Activated naive CD4-positive, alpha-beta T cell treated with anti-CD3 and anti-CD28 coated beads, Interleukin-2, amount 50 U/mL, for 16 hours (primary cell): ENCODE measurements around the gene ZIM2.

Source experiments
- DNase-seq: peaks from one replicate; pipeline ENCODE4 v3.0.0-alpha.2; 2020

Gene ZIM2

DNA sequence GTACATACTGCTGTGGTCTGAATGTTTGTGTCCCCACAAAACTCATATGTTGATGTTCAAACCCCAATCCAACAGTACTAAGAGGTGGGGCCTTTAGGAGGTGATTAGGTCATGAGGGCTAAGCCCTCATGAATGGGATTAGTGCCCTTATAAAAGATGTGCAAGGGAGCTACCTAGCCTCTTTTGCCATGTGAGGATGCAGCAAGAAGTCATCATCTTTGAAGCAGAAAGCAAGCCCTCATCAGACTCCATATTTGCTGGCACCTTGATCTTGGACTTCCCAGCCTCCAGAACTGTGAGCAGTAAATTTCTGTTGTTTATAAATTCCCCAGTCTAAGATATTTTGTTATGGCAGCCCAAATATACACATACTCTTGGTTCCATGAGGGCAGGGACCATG is 33.9 kb downstream of the ZIM2 start:
- no peak for DNase-seq

DNA sequence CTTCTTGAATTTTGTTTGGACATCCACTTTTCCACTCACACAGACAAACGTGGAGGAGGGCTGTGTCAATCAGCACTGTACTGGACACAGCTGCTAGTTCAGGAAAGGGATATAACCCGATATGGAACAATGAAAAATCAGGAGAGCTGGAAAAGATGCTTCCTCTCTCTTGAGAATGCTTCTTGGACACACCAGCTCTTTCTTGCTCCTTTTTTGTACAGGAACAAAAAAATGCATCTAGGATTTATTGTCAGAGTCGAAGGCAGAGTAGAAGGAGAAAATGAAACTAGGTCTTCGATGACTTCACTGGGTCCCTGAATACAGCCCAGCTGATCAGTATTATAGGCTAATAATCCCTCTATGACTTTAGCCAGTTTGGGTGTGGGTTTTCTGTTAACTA is 62.2 kb downstream of the ZIM2 start:
- no peak for DNase-seq

DNA sequence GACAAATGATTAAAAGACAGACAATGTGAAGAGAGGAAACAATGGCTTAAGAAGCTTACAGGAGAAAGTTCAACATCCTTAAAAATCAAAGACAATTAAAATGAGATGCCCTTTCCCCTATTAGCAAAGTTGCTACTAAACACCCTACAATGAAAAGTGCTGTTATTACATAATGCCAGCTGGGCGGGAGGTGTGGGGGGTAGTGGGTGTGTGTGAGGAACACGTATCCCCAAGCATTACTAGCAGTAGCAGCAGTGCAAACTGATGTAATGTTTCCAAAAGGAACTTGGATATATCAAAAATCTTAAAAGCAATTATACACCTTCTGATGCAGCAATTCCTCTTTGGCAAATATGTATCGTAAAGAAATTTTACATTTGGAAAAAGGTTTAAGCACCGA is 70.9 kb downstream of the ZIM2 start:
- DNase-seq: no peak

DNA sequence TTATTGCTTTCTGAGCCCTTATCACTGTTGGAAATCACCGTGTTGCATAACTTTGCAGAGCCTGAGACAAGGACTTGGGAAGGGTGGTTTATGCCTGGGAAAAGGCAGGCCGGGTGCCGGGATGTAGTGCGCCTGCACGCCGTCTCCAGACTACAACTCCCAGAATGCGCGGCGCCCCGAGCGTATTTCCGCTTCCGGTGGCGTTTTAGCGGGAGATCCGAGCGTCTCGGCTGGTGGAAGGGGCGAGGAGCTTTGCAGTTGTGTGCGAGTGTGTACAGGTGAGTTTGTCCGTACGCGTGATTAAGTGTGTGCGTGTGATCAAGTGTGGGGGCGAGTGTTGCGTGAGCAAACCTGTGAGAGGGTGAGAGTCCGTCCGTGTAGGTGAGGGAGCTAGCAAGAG is 75.4 kb downstream of the ZIM2 start:
- DNase-seq: peak; percentile 19

DNA sequence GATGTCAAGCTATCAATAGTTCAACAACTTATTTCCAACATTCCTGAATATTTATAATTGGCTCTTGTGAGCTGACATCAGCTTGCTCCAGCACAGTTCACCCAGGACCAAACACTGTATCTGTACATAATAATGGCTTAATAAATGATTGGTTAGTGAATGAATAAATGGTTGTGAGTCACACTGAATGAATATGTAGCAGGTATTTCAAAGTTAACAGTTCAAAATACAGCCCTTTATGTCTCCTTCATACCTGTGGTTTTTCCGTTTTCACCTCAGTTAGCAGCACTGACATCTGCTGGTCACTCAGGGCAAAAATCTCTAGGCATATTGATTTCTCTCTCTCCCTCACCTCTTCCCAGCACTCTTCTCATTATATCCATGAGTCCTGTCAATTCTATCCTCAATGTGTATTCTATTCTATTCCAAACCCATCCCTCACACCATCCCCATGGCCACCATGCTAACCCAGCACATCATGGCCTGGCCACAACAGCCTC is 76.3 kb downstream of the ZIM2 start:
- DNase-seq: no peak

DNA sequence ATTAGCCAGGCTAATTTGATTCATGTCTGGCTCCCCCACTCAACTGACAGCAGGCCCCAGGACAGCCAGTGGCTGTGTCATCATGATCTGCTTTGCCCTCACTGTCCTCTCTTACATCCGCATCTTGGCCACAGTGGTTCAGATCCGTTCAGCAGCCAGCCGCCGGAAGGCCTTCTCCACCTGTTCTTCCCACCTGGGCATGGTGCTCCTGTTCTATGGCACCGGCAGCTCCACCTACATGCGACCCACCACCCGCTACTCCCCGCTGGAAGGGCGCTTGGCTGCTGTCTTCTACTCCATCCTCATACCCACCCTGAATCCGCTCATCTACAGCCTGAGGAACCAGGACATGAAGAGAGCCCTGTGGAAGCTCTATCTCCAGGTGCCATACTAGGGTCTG is 79.7 kb downstream of the ZIM2 start:
- no peak for DNase-seq

DNA sequence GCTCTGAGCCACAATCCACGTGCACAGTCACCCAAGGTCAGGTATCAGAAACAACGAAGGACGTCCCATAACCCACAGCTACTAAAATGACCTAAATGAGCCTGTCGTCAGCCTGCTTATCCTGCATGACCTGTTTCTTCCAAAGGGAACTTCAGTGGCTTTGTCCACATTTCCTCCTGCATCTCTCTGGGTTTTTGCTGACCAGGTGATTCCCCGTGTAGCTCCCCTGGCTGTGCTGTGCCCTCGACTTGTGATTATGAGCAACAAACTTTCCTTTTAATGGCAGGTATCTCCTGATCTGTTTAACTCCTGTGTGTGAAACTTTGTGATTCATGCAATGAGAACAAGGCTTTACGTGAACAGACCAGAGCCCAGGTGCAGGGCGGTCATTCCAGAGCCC is 81.0 kb downstream of the ZIM2 start:
- no peak for DNase-seq

DNA sequence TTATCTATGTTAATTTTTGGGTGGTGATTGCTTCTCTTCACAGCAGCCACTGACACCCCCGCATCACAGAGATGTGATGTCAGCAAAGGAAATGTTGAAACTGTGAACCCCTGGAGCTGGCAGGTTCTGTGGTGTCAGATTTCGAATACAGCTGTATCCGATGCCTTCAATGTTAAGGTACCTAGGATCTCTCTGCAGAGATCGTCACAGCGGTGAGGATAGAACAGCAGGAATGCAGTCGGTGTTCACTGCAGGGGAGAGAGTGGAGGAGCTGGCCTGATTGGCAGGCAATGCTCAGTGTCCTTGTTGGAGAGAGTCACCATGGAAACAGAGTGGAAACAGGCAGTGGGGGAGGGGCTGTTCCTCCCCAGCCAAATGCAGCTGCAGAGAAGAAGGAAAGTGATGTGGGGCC is 89.4 kb downstream of the ZIM2 start:
- DNase-seq: no peak

DNA sequence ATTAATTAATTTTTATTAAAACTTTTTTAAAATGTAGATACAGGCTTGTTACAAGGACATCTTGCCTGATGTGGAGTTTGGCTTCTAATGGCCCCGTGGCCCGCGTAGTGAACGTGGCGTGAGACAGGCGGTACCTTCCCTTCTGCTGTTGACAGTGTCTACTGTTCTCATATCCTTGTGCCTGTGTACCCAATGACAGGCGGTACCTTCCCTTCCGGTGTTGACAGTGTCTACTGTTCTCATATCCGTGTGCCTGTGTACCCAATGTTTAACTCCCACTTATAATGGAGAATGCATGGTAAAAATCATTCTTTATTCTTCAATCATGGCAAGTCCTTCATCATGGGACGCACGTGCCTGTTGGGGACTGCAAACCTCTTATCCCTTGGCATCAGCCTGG is 89.9 kb downstream of the ZIM2 start:
- no peak for DNase-seq

DNA sequence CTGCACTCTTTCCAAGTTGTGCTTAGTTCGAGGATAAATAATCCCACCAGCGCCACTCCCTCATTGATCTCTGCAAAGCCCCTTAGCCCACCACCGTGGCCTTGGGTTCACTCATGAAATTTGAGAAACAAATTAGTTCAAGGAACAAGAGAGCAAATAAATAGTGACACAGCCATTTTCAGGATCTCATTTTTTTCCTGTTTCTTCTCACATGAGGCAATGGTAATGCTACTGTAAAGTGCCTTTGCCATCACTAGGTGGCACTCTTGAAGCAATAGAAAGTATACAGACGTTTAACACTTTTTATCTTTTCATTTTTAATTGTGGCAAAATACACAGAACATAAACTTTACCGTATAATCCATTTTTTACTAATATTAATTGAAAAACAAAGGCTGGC is 92.1 kb downstream of the ZIM2 start:
- DNase-seq: no peak

DNA sequence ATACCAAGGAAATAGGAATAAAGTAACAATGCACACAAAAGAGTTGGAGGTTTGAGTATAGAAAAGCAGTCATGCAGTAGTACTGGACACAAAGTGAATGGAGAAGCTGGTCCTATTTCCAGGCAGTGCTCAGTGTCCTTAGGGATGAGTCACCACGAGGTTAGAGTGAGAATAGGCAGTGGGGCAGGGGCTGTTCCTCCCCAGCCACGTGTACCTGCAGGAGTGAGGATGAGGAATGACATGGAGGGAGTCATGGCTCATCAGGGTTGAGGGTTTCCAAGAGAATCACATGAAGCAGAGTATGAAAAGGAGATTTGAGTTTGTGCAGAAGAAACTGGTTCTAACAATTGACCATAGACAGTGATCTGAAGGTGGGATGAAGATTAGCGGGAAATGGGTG is 94.2 kb downstream of the ZIM2 start:
- no peak for DNase-seq

DNA sequence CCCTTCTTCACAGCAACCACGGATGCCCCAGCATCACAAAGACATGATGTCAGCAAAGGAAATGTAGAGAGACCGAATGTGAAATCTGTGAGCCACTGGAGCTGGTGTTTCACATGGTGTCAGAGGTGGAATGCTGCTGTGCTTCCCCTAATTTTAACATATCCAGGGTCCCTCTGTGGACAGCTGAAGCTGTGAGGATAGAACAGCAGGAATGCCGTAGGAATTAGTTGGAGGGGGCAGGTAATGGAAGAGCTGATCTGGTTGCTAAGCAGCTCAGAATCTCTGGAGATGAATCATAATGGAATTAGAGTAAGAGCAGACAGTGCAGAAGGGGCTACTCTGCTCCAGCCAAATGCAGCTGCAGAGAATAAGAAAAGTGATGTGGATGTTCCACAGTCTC is 100.0 kb downstream of the ZIM2 start:
- no peak for DNase-seq

DNA sequence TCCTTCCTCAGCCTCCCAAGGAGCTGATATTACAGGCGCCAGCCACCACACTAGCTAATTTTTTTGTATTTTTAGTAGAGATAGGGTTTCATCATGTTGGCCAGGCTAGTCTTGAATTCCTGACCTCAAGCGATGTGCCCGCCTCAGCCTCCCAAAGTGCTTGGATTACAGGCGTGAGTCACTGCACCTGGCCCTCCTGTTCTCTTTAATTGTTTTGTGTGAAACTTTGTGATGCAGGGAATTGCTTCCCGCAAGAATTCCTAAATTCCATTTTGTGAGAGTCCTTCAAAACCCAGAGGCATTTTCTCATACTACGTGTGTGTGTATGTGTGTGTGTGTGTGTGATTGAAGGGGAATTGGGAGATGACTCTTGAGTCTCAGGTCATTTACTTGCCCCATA is 104.0 kb downstream of the ZIM2 start:
- no peak for DNase-seq

DNA sequence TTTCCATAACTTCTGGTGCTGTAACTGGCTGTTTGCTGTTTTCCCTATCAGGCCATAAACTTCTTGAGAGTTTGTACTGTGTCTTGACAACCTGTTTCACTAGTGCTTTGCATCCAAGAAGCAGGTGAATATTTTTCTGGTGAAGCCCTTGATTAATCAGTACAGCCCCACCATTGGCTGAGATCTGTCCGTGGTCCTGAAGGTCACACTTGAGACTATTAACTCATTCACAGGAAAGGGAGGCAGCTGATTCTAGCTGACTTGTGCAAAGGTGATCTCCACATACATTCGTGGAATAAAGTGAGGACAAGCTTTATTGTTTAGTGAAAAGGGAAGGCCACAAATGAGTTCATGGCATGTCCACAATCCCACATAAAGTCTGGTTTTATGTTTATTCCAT is 107.5 kb downstream of the ZIM2 start:
- DNase-seq: no peak

DNA sequence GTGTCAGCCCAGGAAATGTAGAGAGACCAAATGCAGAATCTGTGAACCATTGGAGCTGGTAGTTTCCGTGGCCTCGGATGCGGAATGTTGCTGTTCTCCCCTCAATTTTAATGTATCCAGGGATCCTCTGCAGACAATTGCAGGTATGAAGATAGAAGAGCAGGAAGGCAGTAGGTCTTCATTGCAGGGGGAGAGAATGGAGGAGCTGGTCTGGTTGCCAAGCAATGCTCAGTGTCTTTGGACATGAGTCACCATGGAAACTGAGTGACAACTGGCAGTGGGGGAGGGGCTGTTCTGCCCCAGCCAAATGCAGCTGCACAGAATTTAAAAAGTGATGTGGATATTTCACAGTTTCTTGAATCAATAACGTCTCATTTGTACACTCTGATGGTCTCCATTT is 112.8 kb downstream of the ZIM2 start:
- DNase-seq: no peak

DNA sequence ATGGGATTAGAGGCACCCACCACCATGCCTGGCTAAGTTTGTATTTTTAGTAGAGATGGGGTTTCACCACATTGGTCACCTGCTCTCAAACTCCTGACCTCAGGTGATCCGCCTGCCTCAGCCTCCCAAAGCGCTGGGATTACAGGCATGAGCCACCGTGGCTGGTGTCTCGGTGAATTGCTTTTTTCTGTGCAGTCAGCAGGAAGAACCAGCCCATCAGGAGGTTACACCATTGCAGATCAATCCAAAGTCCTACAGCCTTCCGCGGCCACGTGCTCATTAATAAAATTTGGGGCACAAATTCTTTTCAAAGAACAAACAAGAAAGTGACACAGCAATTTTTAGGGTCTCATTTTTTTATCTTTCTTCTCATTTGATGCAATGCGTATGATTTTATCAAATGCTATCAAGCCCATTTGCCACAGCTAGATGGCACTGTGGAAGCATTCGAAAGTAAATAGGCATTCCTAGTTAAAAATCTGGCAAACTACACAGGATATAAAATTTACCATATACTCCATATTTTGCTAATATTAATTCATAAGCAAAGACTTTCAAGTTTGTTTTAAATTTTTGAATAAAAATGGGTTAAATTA is 114.6 kb downstream of the ZIM2 start:
- DNase-seq: no peak
